GM12878 (cell line): Measurements from ENCODE around the gene HSD11B1. TPM values are rescaled to one million over a fixed set of nuclear protein-coding genes. Genes with fewer than 3 reads are reported as not detected.

Source experiments
- ATAC-seq: fragments of 200-7000 bp; cut with Tn5 transposase; 3 replicates; pipeline ENCODE4 v1.9.1; 2020; ENCODE audit warnings: mild to moderate bottlenecking, moderate library complexity
- BruUV-seq: library from RNA; stranded (reverse); fragments of 400-500 nt; replicated peaks from 2 replicates; lab custom pipeline; 2021; lab: Mats Ljungman, UMichigan
- CTCF ChIA-PET: fragments of 300-600 bp; sonication (Branson Sonifier 250); formaldehyde crosslinking; extraction: SDS; loops from one replicate; lab custom pipeline; 2021; ENCODE audit warnings: inconsistent platforms; lab: Yijun Ruan, JAX
- POLR2A ChIA-PET: fragments of 350-600 bp; formaldehyde crosslinking; extraction: SDS; loops from one replicate; lab custom pipeline; 2021; ENCODE audit warnings: inconsistent platforms; lab: Charles Lee
- RAD21 ChIA-PET: fragments of 300-600 bp; sonication (Branson Sonifier 250); formaldehyde crosslinking; loops from one replicate; lab custom pipeline; 2023; ENCODE audit warnings: antibody characterized with exemption; ENCODE audit not compliant: unreplicated experiment; lab: Charles Lee
- SMC1A ChIA-PET: fragments of 300-600 bp; sonication (Branson Sonifier 250); formaldehyde crosslinking; loops from one replicate; lab custom pipeline; 2023; ENCODE audit not compliant: unreplicated experiment, uncharacterized antibody; lab: Charles Lee
- DNase-seq: peaks from one replicate; pipeline ENCODE4 v3.0.0-alpha.2; 2011; ENCODE audit warnings: low read depth, low spot score
- FAIRE-seq: peaks from 3 replicates; lab custom pipeline; 2011; peaks lifted over from hg19 to GRCh38; lab: Jason Lieb, UNC
- H2AFZ ChIP-seq: 2 replicates; pipeline ENCODE4 v1.6.0; 2011; ENCODE audit warnings: low read depth, low read length, control low read depth; ENCODE audit not compliant: control insufficient read depth
- H3K27ac ChIP-seq: 2 replicates; pipeline ENCODE4 v1.5.1; 2011; ENCODE audit warnings: control low read depth; ENCODE audit not compliant: control insufficient read depth, insufficient read depth
- H3K27me3 ChIP-seq, 2 experiments: replicated peaks in 1 of 2; 2 replicates each; pipeline versions ENCODE4 v1.6.0 to v1.6.1; 2011; ENCODE audit warnings: low read length in 1 of 2; ENCODE audit not compliant: control insufficient read depth in 2 of 2, insufficient read depth in 2 of 2
- H3K36me3 ChIP-seq, 2 experiments: 2 replicates each; pipeline ENCODE4 v1.5.1; 2011; ENCODE audit warnings: low read length in 1 of 2; ENCODE audit not compliant: control insufficient read depth in 2 of 2, insufficient read depth in 2 of 2
- H3K4me1 ChIP-seq: 2 replicates; pipeline ENCODE4 v1.6.1; 2011; ENCODE audit warnings: mild to moderate bottlenecking, low read length, moderate library complexity, mixed read lengths; ENCODE audit not compliant: control insufficient read depth, insufficient read depth
- H3K4me2 ChIP-seq: 2 replicates; pipeline ENCODE4 v1.6.0; 2011; ENCODE audit warnings: control low read depth; ENCODE audit not compliant: control insufficient read depth, insufficient read depth
- H3K4me3 ChIP-seq: fragments of 200-600 bp; sonication (generic); 2 replicates; pipeline ENCODE4 v1.5.1; 2016
- H3K79me2 ChIP-seq: 2 replicates; pipeline ENCODE4 v1.6.0; 2011; ENCODE audit warnings: low read length; ENCODE audit not compliant: control insufficient read depth, insufficient read depth
- H3K9ac ChIP-seq: 2 replicates; pipeline ENCODE4 v1.8.0; 2011; ENCODE audit warnings: low read length, control low read depth, mixed read lengths; ENCODE audit not compliant: control insufficient read depth, insufficient read depth
- H3K9me3 ChIP-seq: replicated peaks from 3 replicates; pipeline ENCODE4 v1.5.1; 2011; ENCODE audit warnings: mild to moderate bottlenecking, low read length; ENCODE audit not compliant: control insufficient read depth, insufficient read depth
- H4K20me1 ChIP-seq: 2 replicates; pipeline ENCODE4 v1.6.0; 2011; ENCODE audit not compliant: control insufficient read depth, insufficient read depth
- MLLT1 ChIP-seq: fragments of 450-650 bp; IDR thresholded peaks from 2 replicates; pipeline ENCODE4 v1.6.1; 2016; ENCODE audit warnings: mild to moderate bottlenecking
- RAD21 ChIP-seq: IDR thresholded peaks from 2 replicates; pipeline ENCODE4 v1.6.1; 2011; ENCODE audit warnings: mild to moderate bottlenecking, low read depth, low read length, moderate library complexity; ENCODE audit not compliant: insufficient read depth
- SUZ12 ChIP-seq: fragments of 200-600 bp; sonication (generic); IDR thresholded peaks from one replicate; pipeline ENCODE4 v1.6.1; 2018; ENCODE audit warnings: antibody characterized with exemption, mild to moderate bottlenecking; ENCODE audit not compliant: unreplicated experiment
- ZBTB40 ChIP-seq: fragments of 450-650 bp; IDR thresholded peaks from 2 replicates; pipeline ENCODE4 v1.6.1; 2016; ENCODE audit warnings: mild to moderate bottlenecking, moderate library complexity, borderline replicate concordance
- ZNF217 ChIP-seq: fragments of 450-650 bp; IDR thresholded peaks from 2 replicates; pipeline ENCODE4 v1.6.1; 2017; ENCODE audit warnings: antibody characterized with exemption, mild to moderate bottlenecking
- ZSCAN29 ChIP-seq: fragments of 450-650 bp; IDR thresholded peaks from 2 replicates; pipeline ENCODE4 v1.6.1; 2017; ENCODE audit warnings: mild to moderate bottlenecking, moderate library complexity
- WGBS: methylation state at CpG from one replicate; pipeline ENCODE4 v1.1.6; 2016; ENCODE audit warnings: low lambda C conversion rate; ENCODE audit not compliant: insufficient replicate concordance, insufficient coverage; ENCODE audit errors: missing lambda C conversion rate; 5-methylcytosine and 5-hydroxymethylcytosine counted together
- in situ Hi-C: fragments of 300-500 bp; cut with MboI; formaldehyde crosslinking; loops from 9 replicates; pipeline ENCODE4 v1.14.3; 2018; ENCODE audit warnings: mixed read lengths
- intact Hi-C: fragments of 100-400 bp; cut with micrococcal nuclease; formaldehyde crosslinking; loops from one replicate; pipeline ENCODE4 v1.14.2; 2022; ENCODE audit not compliant: unreplicated experiment
- polyA plus RNA-seq, 11 experiments: library from polyadenylated mRNA; depleted of rRNA in 4 of 11; unstranded in 6 of 11; stranded (reverse) in 5 of 11; fragments of >200 nt; fragmentation: Nextera tagmentation in 4 of 11; fragmentation: Illumina TruSeq in 1 of 11; extraction: Ambion mirVana in 4 of 11; extraction: Trizol in 1 of 11; gene quantifications; 1 replicate in 1 of 11; 2 replicates in 10 of 11; pipeline versions ENCODE4 v1.2.1 to v1.2.3, GENCODE V29; 2011 to 2016; ENCODE audit warnings: inconsistent platforms in 2 of 11, missing spikeins in 2 of 11, low read depth in 1 of 11
- total RNA-seq, 4 experiments: library from RNA; depleted of rRNA in 3 of 4; stranded (reverse); fragments of >200 nt in 3 of 4; fragmentation: Illumina TruSeq in 1 of 4; extraction: Trizol in 1 of 4; gene quantifications; 2 replicates each; pipeline versions ENCODE4 v1.2.1 to v1.2.3, GENCODE V29; 2013 to 2021

The HSD11B1 gene
- total and polyA plus RNA-seq, 10 of the 15 experiments (the other 5 are each of a cell fraction or from before 2014, with no cell fraction given), result 0.04 to 0.27 (median 0.15) TPM; not detected in 7

- TF ChIP-seq ZBTB40, result no peak
- no peak for TF ChIP-seq ZNF217
- TF ChIP-seq RAD21, result no peak
Measured at GRCh38 chr1:209770636-209771415, 66.2 kb downstream of the HSD11B1 start (continued).

DNA sequence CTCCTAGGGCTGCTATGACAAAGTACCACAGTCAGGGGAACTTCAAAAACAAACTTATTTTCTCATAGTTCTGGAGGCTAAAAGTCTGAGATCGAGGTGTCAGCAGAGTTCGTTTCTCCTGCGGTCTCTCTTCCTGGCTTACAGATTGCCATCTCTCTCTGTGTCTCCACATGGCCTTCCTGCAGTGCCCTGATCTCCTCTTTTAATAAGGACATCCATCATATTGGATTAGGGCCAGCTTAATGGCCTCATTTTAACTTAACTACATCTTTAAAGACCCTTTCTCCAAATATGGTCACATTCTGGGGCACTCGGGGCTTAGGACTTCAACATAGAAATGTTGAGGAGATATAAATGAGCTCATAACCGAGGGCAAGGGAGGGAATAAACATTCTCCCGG lies 67.5 kb downstream of the HSD11B1 start:
- BruUV-seq, result no TSS peak
- H3K4me1 ChIP-seq, result peaks cover 55% of the 10 kb centered on the region
- WGBS, result 87% methylated on average over 6 of the region's 6 CpGs
- peaks cover 16% of the 10 kb centered on the region for H3K79me2 ChIP-seq
- no peak for DNase-seq
- TF ChIP-seq SUZ12, result no peak
- no peak for TF ChIP-seq ZSCAN29
- TF ChIP-seq MLLT1, result 0 out of 2 replicates have a peak, but pooled peaks have one; percentile 27
- H3K4me3 ChIP-seq, result no peak overlapping the region
- no peaks in the 10 kb centered on the region for H3K9me3 ChIP-seq
- H3K27me3 ChIP-seq, result no peaks in the 10 kb centered on the region
- no peaks in the 10 kb centered on the region for H4K20me1 ChIP-seq
- ATAC-seq, result no peak
- H3K4me2 ChIP-seq, result no peak overlapping the region
- ChIA-PET RAD21 (interaction anchor here (1.0 to 2.2 kb wide), 2 partner anchors 16 to 52 kb away, joined by 3 to 13 read pairs; partner anchors contain the start of gene TRAF3IP3), POLR2A (interaction anchor here (1.0 to 1.2 kb wide), 2 partner anchors 14 to 21 kb away, joined by 3 read pairs; no protein-coding TSS in a partner anchor), SMC1A (interaction anchor here (1.1 to 3.1 kb wide), 9 partner anchors 8 to 44 kb away, joined by 3 to 12 read pairs (median 6); partner anchors contain the start of gene TRAF3IP3), CTCF (interaction anchor here (1.1 to 7.6 kb wide), 7 partner anchors 12 to 79 kb away, joined by 3 to 56 read pairs (median 4); partner anchors contain the start of gene C1orf74)
- in situ Hi-C loops, result no loop called here
- no peak for FAIRE-seq
- no peak overlapping the region for H3K9ac ChIP-seq
- no peak overlapping the region for H2AFZ ChIP-seq
- H3K27ac ChIP-seq, result no peak overlapping the region
- intact Hi-C loops, result no loop called here
- peaks cover 5 to 17% of the 10 kb centered on the region in 2 experiments; a peak in 3 of 4 replicates for H3K36me3 ChIP-seq
